GM08714 (cell line): Measurements from ENCODE around the gene R3HDM2.

ENCODE experiments used
- H3K4me3 ChIP-seq: fragments of 200-500 bp; sonication (Bioruptor generic); 2 replicates; pipeline ENCODE4 v1.5.1; 2014; ENCODE audit warnings: mild to moderate bottlenecking, low read length, inconsistent platforms
- ZNF274 ChIP-seq: IDR thresholded peaks from 2 replicates; pipeline ENCODE4 v1.6.1; 2012; ENCODE audit warnings: mild to moderate bottlenecking, low read depth, low read length

R3HDM2 gene

DNA sequence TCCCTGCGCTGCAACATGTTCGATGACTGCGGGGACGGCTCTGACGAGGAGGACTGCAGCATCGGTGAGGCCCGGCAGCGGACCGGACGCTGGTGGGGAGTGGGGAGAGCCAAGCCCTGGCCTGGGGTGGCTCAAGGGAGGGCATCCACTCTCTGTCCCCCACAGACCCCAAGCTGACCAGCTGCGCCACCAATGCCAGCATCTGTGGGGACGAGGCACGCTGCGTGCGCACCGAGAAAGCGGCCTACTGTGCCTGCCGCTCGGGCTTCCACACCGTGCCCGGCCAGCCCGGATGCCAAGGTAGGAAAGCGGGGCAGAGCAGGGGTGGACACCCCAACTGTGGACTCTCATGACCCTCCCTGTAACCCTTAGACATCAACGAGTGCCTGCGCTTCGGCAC is 225.7 kb downstream of the R3HDM2 start:
- TF ChIP-seq ZNF274 = no peak
- H3K4me3 ChIP-seq = no peak overlapping the region

DNA sequence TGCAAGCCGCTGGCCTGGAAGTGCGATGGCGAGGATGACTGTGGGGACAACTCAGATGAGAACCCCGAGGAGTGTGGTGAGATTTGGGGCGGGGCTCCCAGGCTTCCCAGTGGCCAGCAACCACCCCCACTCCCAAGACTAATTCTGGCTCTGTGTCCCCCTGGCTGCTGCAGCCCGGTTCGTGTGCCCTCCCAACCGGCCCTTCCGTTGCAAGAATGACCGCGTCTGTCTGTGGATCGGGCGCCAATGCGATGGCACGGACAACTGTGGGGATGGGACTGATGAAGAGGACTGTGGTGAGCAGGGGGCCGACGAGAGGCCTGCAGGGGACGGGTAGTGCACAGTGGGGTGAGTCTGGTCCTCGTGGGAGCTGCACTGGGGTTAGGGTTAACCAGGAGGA is 226.4 kb downstream of the R3HDM2 start:
- no peak for TF ChIP-seq ZNF274
- no peak overlapping the region for H3K4me3 ChIP-seq

DNA sequence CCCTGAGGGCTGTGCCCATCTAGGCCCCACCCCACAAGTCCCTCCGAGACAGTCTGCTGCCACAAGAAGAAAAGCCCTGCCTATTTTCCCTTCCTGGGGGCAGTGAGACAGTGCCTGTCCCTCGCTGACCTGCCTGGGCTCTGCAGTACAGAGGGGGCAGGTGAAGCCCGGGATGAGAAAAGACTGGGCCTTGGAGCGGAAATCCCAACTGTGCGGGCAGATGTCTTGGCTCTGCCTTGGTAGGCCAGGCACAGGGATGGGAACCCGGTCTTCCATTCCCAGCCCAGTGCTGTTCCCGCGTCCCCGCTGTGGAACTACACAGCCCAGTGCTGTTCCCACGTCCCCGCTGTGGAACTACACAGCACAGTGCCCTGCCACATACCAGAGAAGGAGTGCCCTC is 227.1 kb downstream of the R3HDM2 start:
- no peak for TF ChIP-seq ZNF274
- H3K4me3 ChIP-seq = no peak overlapping the region
